GM23338 (cell line): ENCODE data around the gene NOL9. TPM values are rescaled to one million over a fixed set of nuclear protein-coding genes. Genes with fewer than 3 reads are reported as not detected.

Experiments
- ATAC-seq: fragments of 200-7000 bp; cut with Tn5 transposase; 3 replicates; pipeline ENCODE4 v1.9.1; 2020
- DNase-seq: peaks from one replicate; pipeline ENCODE4 v3.0.0-alpha.2; 2015; ENCODE audit warnings: low spot score
- H2AFZ ChIP-seq: fragments of 200-600 bp; sonication (generic); 2 replicates; pipeline ENCODE4 v1.8.0; 2016; ENCODE audit warnings: antibody characterized with exemption, mild to moderate bottlenecking, moderate library complexity
- H3F3A ChIP-seq: fragments of 200-600 bp; sonication (generic); replicated peaks from 2 replicates; pipeline ENCODE4 v1.8.0; 2017; ENCODE audit warnings: antibody characterized with exemption, mixed run types, low read depth
- H3K27ac ChIP-seq: fragments of 200-600 bp; sonication (generic); 2 replicates; pipeline ENCODE4 v1.6.1; 2016; ENCODE audit warnings: low read depth
- H3K27me3 ChIP-seq: fragments of 200-600 bp; sonication (generic); 2 replicates; pipeline ENCODE4 v1.8.0; 2016; ENCODE audit warnings: mild to moderate bottlenecking, mixed run types, moderate library complexity; ENCODE audit not compliant: insufficient read depth
- H3K36me3 ChIP-seq: fragments of 200-600 bp; sonication (generic); 2 replicates; pipeline ENCODE4 v1.8.0; 2016; ENCODE audit warnings: mild to moderate bottlenecking; ENCODE audit not compliant: insufficient read depth
- H3K4me1 ChIP-seq: fragments of 200-600 bp; sonication (generic); 2 replicates; pipeline ENCODE4 v1.8.0; 2016; ENCODE audit warnings: mild to moderate bottlenecking, moderate library complexity; ENCODE audit not compliant: insufficient read depth
- H3K4me2 ChIP-seq: fragments of 200-600 bp; sonication (generic); 2 replicates; pipeline ENCODE4 v1.7.1; 2017; ENCODE audit warnings: mixed run types
- H3K4me3 ChIP-seq: fragments of 200-600 bp; sonication (generic); 2 replicates; pipeline ENCODE4 v1.6.1; 2016; ENCODE audit warnings: mixed run types
- H3K79me2 ChIP-seq: fragments of 200-600 bp; sonication (generic); replicated peaks from 2 replicates; pipeline ENCODE4 v1.8.0; 2017; ENCODE audit warnings: mild to moderate bottlenecking; ENCODE audit not compliant: insufficient read depth
- H3K9me2 ChIP-seq: fragments of 200-600 bp; sonication (generic); 2 replicates; pipeline ENCODE4 v1.8.0; 2017; ENCODE audit not compliant: insufficient read depth
- H4K20me1 ChIP-seq: fragments of 200-600 bp; sonication (generic); replicated peaks from 2 replicates; pipeline ENCODE4 v1.8.0; 2017; ENCODE audit warnings: mild to moderate bottlenecking; ENCODE audit not compliant: insufficient read depth
- H3K27ac Mint-ChIP-seq: 2 replicates; pipeline ENCODE4 v1.8.0; 2020; ENCODE audit warnings: inconsistent platforms, mild to moderate bottlenecking, moderate library complexity, mixed read lengths
- H3K27me3 Mint-ChIP-seq: 3 replicates; pipeline ENCODE4 v1.8.0; 2022; ENCODE audit warnings: low read depth, mild to moderate bottlenecking, moderate library complexity, mixed read lengths, inconsistent platforms; ENCODE audit not compliant: insufficient read depth, poor library complexity
- H3K36me3 Mint-ChIP-seq: 3 replicates; pipeline ENCODE4 v1.8.0; 2021; ENCODE audit warnings: low read depth, mild to moderate bottlenecking, inconsistent platforms, moderate library complexity, mixed read lengths
- H3K4me1 Mint-ChIP-seq: 3 replicates; pipeline ENCODE4 v1.8.0; 2020; ENCODE audit warnings: mild to moderate bottlenecking, inconsistent platforms, mixed read lengths
- H3K4me3 Mint-ChIP-seq: 3 replicates; pipeline ENCODE4 v1.8.0; 2021; ENCODE audit warnings: moderate library complexity, mild to moderate bottlenecking, inconsistent platforms, mixed read lengths
- H3K9me3 Mint-ChIP-seq: 3 replicates; pipeline ENCODE4 v1.8.0; 2020; ENCODE audit warnings: moderate library complexity, mild to moderate bottlenecking, inconsistent platforms, mixed read lengths
- JUNB ChIP-seq: IDR thresholded peaks from one replicate; pipeline ENCODE4 v1.6.1; 2016; ENCODE audit warnings: antibody characterized with exemption; ENCODE audit not compliant: unreplicated experiment
- NANOG ChIP-seq: IDR thresholded peaks from 2 replicates; pipeline ENCODE4 v1.6.1; 2016; ENCODE audit warnings: antibody characterized with exemption, borderline replicate concordance
- POLR2AphosphoS5 ChIP-seq: IDR thresholded peaks from 2 replicates; pipeline ENCODE4 v1.6.1; 2016; ENCODE audit warnings: antibody characterized with exemption, low read depth
- polyA plus RNA-seq: library from polyadenylated mRNA; unstranded; fragments of >200 nt; fragmentation: Nextera tagmentation; extraction: Ambion mirVana; gene quantifications from 2 replicates; pipeline ENCODE4 v1.2.1, GENCODE V29; 2016
- total RNA-seq: library from RNA; depleted of rRNA; stranded (reverse); fragments of >200 nt; shearing (Covaris generic); gene quantifications from 2 replicates; pipeline ENCODE4 v1.2.3, GENCODE V29; 2014
- TF ChIP-seq, protein P1 (sequence below), 2 experiments: fragments of 200-600 bp in 1 of 2; sonication (generic) in 1 of 2; conservative IDR thresholded peaks; 2 replicates each; pipeline versions ENCODE4 v1.5.1 to v1.6.1; 2016 to 2017; ENCODE audit warnings: antibody characterized with exemption in 2 of 2, low read depth in 2 of 2, mild to moderate bottlenecking in 2 of 2, moderate library complexity in 1 of 2

Gene NOL9
- total and polyA plus RNA-seq, 2 experiments from 2014 or later: 13.2 to 48.5 TPM

DNA sequence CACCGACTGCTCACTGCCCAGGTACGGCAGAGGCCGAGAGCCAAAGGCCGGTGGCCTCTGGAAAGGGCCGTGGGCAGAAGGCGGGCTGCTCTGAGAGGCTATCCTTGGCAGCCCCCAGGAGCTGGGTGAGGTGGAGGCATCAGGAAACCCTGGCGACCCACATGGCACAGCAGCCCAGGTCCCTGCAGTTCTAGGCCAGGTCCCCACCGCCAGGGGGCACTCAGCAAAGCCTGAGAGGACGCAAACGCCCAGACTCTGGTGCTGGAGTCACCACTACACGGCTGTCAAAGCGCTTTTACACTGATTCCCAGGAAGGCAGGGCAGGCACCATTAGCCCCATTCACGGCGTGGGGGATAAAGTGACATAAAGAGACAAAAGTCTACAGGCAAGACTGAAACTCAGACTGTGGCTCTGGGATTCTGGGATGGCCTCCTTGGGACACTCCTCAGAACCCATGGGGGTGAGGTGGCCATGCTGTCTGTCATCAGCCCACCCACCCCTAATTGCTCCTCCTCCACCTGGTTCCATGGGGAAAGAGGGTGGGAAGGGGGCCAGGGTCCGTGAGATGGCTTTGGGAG is 67.8 kb downstream of the NOL9 start:
- ATAC-seq (peak; percentile 63), DNase-seq (peak; percentile 98)
- peaks cover 22% of the 10 kb centered on the region for H3K27me3 Mint-ChIP-seq
- Histone ChIP-seq H3K27me3 (peaks cover 6% of the 10 kb centered on the region; the same call in 1 of the 2 replicates), H3K27ac (no peak overlapping the region), H2AFZ (no peak overlapping the region), H3K36me3 (no peaks in the 10 kb centered on the region), H3K4me2 (peak overlapping the region; percentile 92), H3K4me1 (peaks cover 7% of the 10 kb centered on the region), H3K4me3 (peak overlapping the region; percentile 78), H3K79me2 (no peaks in the 10 kb centered on the region), H4K20me1 (no peaks in the 10 kb centered on the region; the same call in 1 of the 2 replicates), H3F3A (peaks cover 10% of the 10 kb centered on the region), H3K9me2 (no peaks in the 10 kb centered on the region)
- H3K4me3 Mint-ChIP-seq: peak overlapping the region; percentile 71
- H3K27ac Mint-ChIP-seq: no peak overlapping the region
- no peaks in the 10 kb centered on the region for H3K36me3 Mint-ChIP-seq
- no peaks in the 10 kb centered on the region for H3K9me3 Mint-ChIP-seq
- peaks cover 27% of the 10 kb centered on the region for H3K4me1 Mint-ChIP-seq
- TF ChIP-seq POLR2AphosphoS5: peak; percentile 12; the same call in 1 of the 2 replicates
- TF ChIP-seq JUNB: no peak
- TF ChIP-seq, protein P1, sequence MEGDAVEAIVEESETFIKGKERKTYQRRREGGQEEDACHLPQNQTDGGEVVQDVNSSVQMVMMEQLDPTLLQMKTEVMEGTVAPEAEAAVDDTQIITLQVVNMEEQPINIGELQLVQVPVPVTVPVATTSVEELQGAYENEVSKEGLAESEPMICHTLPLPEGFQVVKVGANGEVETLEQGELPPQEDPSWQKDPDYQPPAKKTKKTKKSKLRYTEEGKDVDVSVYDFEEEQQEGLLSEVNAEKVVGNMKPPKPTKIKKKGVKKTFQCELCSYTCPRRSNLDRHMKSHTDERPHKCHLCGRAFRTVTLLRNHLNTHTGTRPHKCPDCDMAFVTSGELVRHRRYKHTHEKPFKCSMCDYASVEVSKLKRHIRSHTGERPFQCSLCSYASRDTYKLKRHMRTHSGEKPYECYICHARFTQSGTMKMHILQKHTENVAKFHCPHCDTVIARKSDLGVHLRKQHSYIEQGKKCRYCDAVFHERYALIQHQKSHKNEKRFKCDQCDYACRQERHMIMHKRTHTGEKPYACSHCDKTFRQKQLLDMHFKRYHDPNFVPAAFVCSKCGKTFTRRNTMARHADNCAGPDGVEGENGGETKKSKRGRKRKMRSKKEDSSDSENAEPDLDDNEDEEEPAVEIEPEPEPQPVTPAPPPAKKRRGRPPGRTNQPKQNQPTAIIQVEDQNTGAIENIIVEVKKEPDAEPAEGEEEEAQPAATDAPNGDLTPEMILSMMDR (conservative IDR thresholded peaks at IDR 0.05; ENCODE audit: low read depth in 2 of 2): peak; percentile 85 to 94

DNA sequence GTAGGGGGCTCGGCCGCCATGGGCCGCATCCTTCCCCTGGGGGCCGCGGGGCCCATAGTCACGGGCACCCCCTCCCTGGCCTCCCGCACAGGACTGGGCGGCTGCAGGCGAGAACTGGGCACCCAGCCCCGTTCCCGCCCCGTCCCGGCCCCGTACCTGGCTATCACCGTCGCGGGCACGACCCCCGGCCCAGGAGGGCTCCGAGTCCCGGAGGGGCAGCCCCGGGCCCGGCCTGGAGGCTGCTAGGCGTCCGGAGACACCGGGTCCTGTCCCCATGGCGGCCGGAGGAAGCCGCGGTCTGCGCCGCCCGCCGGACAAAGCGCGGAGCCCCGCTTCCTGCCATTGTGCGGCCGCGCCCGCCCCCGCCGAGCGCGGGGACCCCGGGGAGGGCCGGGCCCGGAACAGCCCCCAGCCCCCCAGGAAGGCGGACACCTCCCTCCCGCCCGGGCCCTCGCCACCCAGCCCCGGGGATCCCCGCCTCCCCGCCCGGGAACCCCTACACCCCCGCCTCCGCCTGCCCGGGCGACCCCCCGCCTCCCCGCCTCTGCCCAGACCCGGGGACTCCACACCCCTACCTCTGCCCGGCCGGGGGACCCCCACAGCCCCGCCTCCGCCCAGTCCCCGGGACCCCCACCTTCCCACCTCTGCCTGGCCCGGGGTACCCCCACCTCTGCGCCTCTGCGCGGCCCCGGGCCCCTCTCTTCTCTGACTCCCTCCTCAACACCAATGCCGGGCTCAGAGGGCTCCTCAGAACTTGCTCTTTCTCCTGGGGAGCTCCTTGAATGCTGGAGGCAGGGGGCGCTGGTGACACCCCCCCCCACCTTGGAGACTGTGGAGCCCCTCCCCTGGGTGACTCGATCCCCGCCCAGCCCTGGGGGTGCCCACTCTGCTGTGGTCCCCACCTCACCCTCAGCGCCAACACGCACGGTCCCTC is 68.9 kb downstream of the NOL9 start:
- Histone ChIP-seq H3K9me2 (no peaks in the 10 kb centered on the region), H3K79me2 (no peaks in the 10 kb centered on the region), H3K36me3 (no peaks in the 10 kb centered on the region), H3K4me3 (peak overlapping the region; percentile 78), H3K27me3 (peaks cover 6% of the 10 kb centered on the region; the same call in 1 of the 2 replicates), H3K4me1 (no peaks in the 10 kb centered on the region; the same call in 1 of the 2 replicates), H3F3A (peaks cover 3% of the 10 kb centered on the region; the same call in 1 of the 2 replicates), H4K20me1 (no peaks in the 10 kb centered on the region; the same call in 1 of the 2 replicates), H3K27ac (no peak overlapping the region), H3K4me2 (peak overlapping the region; percentile 92), H2AFZ (peak overlapping the region; percentile 80)
- peak; percentile 52 for DNase-seq
- peaks cover 22% of the 10 kb centered on the region for H3K4me1 Mint-ChIP-seq
- H3K9me3 Mint-ChIP-seq: no peaks in the 10 kb centered on the region
- no peak overlapping the region for H3K27ac Mint-ChIP-seq
- H3K27me3 Mint-ChIP-seq: peaks cover 22% of the 10 kb centered on the region
- ATAC-seq: peak; percentile 4
- TF ChIP-seq, protein P1 (conservative IDR thresholded peaks at IDR 0.05; ENCODE audit: low read depth in 2 of 2): peak in 1 of 2 experiments; percentile 38; a peak in 2 of 4 replicates
- TF ChIP-seq NANOG: no peak
- H3K4me3 Mint-ChIP-seq: peak overlapping the region; percentile 71
- no peaks in the 10 kb centered on the region for H3K36me3 Mint-ChIP-seq
